ENCODE measurements around the gene SIN3A. TPM values are rescaled to one million over a fixed set of nuclear protein-coding genes. Genes with fewer than 3 reads are reported as not detected.

SIN3A gene
- total and polyA plus RNA-seq, 2 of the 4 experiments (the other 2 are of a cell fraction), result 21.2 to 31.5 TPM

DNA sequence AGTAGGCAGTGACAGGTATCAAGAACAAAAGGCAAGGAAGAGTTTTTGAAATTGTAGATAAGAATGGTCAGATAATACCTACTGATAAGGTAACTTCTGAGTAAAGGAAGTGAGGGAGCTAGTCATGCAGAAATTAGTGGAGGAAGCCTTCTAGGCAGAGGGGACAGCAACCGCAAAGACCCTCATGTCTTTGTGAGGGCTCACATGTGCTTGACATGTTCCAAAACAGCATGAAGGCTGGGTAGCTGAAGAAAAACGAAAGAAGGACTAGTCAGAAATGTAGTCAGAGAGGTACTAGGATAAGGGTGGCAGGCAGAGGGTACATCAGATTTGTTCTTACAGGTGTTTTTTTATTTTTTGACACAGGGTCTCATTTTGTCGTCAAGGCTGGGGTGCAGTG is 5.3 kb downstream of the SIN3A start:
- peaks cover 8 to 72% of the 10 kb centered on the region in 2 experiments for H3K79me1 ChIP-seq (ENCODE audit: low read depth in 1 of 2, low read length in 2 of 2)
- POLR2A ChIA-PET (ENCODE audit: unreplicated experiment), result no interaction called here
- H4K20me1 ChIP-seq (ENCODE audit: insufficient read depth, low read length), result peaks cover 71% of the 10 kb centered on the region
- 86% methylated on average over 2 of the region's 3 CpGs; no CpG with 5 or more reads in 1 of the 2 experiments for WGBS, 2 experiments (ENCODE audit: extremely low coverage in 2 of 2, insufficient read length in 1 of 2)
- dilution Hi-C loops (cut with HindIII; ENCODE audit: low sequenced_read_pairs, unreplicated experiment) (no loop called here), in situ Hi-C loops (cut with MboI; ENCODE audit: low sequenced_read_pairs) (no loop called here), intact Hi-C loops (cut with micrococcal nuclease) (no loop called here)
- H3K9me3 ChIP-seq (ENCODE audit: control insufficient read depth, insufficient read depth, low read length), result no peaks in the 10 kb centered on the region
- no peak overlapping the region for H2AK5ac ChIP-seq (ENCODE audit: low read depth, low read length)
- CTCF ChIA-PET, result interaction anchor here (0.6 to 1.1 kb wide), 3 partner anchors 9 to 164 kb away, joined by 3 to 7 read pairs (median 3); no protein-coding TSS in a partner anchor
- 0 out of 2 replicates have a peak, but pooled peaks cover 2% of the 10 kb centered on the region for H3K36me3 ChIP-seq (ENCODE audit: control insufficient read depth, insufficient read depth, low read length)
- no peak overlapping the region for H2BK120ac ChIP-seq (ENCODE audit: low read depth, low read length)
- H3K4me3 ChIP-seq (ENCODE audit: insufficient read depth, low read depth, low read length), result no peak overlapping the region
- no peak for DNase-seq
- H3K9me1 ChIP-seq (ENCODE audit: insufficient read depth, low read length), result peaks cover 18% of the 10 kb centered on the region
- no peak overlapping the region for H3K4ac ChIP-seq (ENCODE audit: low read depth, low read length)
- H4K8ac ChIP-seq (ENCODE audit: low read depth in 2 of 2, low read length in 2 of 2), result no peak overlapping the region
- H3K18ac ChIP-seq (ENCODE audit: low read depth, low read length), result no peak overlapping the region
- H4K5ac ChIP-seq (ENCODE audit: low read depth, low read length), result no peak overlapping the region
- TF ChIP-seq, protein P1, sequence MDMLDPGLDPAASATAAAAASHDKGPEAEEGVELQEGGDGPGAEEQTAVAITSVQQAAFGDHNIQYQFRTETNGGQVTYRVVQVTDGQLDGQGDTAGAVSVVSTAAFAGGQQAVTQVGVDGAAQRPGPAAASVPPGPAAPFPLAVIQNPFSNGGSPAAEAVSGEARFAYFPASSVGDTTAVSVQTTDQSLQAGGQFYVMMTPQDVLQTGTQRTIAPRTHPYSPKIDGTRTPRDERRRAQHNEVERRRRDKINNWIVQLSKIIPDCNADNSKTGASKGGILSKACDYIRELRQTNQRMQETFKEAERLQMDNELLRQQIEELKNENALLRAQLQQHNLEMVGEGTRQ (IDR thresholded peaks at IDR 0.05; ENCODE audit: low read depth, low read length), result no peak
- TF ChIP-seq MXI1 (IDR thresholded peaks at IDR 0.05; ENCODE audit: borderline replicate concordance, low read depth, low read length), result no peak
- no peak for TF ChIP-seq RCOR1 (IDR thresholded peaks at IDR 0.05; ENCODE audit: insufficient replicate concordance, low read length)
- TF ChIP-seq, protein P2, sequence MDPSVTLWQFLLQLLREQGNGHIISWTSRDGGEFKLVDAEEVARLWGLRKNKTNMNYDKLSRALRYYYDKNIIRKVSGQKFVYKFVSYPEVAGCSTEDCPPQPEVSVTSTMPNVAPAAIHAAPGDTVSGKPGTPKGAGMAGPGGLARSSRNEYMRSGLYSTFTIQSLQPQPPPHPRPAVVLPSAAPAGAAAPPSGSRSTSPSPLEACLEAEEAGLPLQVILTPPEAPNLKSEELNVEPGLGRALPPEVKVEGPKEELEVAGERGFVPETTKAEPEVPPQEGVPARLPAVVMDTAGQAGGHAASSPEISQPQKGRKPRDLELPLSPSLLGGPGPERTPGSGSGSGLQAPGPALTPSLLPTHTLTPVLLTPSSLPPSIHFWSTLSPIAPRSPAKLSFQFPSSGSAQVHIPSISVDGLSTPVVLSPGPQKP (IDR thresholded peaks at IDR 0.05; ENCODE audit: borderline replicate concordance, low read depth, low read length), result no peak
- no peak for TF ChIP-seq CHD1 (IDR thresholded peaks at IDR 0.05; ENCODE audit: low read depth, low read length)
- TF ChIP-seq MAZ (IDR thresholded peaks at IDR 0.05; ENCODE audit: borderline replicate concordance, low read depth, low read length), result no peak
- TF ChIP-seq RAD21 (IDR thresholded peaks at IDR 0.05; ENCODE audit: low read length), result no peak
- TF ChIP-seq RFX5 (IDR thresholded peaks at IDR 0.05; ENCODE audit: low read depth, low read length), result no peak
- no peak for TF ChIP-seq MAFK (IDR thresholded peaks at IDR 0.05; ENCODE audit: low read depth, low read length)
- no peak for TF ChIP-seq SMC3 (IDR thresholded peaks at IDR 0.05; ENCODE audit: low read depth, low read length)
- TF ChIP-seq POLR2A (IDR thresholded peaks at IDR 0.05; ENCODE audit: low read depth, low read length), result no peak
- no peak for TF ChIP-seq FOS (IDR thresholded peaks at IDR 0.05; ENCODE audit: low read depth, low read length)
- no peak for TF ChIP-seq CEBPB (IDR thresholded peaks at IDR 0.05; ENCODE audit: low read depth, low read length)
- TF ChIP-seq, protein P3, sequence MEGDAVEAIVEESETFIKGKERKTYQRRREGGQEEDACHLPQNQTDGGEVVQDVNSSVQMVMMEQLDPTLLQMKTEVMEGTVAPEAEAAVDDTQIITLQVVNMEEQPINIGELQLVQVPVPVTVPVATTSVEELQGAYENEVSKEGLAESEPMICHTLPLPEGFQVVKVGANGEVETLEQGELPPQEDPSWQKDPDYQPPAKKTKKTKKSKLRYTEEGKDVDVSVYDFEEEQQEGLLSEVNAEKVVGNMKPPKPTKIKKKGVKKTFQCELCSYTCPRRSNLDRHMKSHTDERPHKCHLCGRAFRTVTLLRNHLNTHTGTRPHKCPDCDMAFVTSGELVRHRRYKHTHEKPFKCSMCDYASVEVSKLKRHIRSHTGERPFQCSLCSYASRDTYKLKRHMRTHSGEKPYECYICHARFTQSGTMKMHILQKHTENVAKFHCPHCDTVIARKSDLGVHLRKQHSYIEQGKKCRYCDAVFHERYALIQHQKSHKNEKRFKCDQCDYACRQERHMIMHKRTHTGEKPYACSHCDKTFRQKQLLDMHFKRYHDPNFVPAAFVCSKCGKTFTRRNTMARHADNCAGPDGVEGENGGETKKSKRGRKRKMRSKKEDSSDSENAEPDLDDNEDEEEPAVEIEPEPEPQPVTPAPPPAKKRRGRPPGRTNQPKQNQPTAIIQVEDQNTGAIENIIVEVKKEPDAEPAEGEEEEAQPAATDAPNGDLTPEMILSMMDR (conservative IDR thresholded peaks at IDR 0.05; ENCODE audit: low read depth, low read length), result no peak
- no peak for TF ChIP-seq NFE2L2 (IDR thresholded peaks at IDR 0.05; ENCODE audit: low read depth, low read length)
- no peak for TF ChIP-seq BHLHE40 (IDR thresholded peaks at IDR 0.05; ENCODE audit: low read depth, low read length)
- no TSS peak for BruUV-seq (replicated peaks)
- H2BK5ac ChIP-seq (ENCODE audit: low read depth, low read length, poor library complexity, severe bottlenecking), result no peak overlapping the region
- H3K23ac ChIP-seq (ENCODE audit: low read depth, low read length), result no peak overlapping the region
- H3K27ac ChIP-seq (ENCODE audit: insufficient read depth, low read length), result no peak overlapping the region
- no peaks in the 10 kb centered on the region for H3K27me3 ChIP-seq (ENCODE audit: control insufficient read depth, insufficient read depth, low read length)
- peaks cover 7% of the 10 kb centered on the region for H3K4me1 ChIP-seq (ENCODE audit: control insufficient read depth, insufficient read depth, low read length)
- no peak overlapping the region for H2AFZ ChIP-seq (replicated peaks; ENCODE audit: low read length, poor library complexity)
- H3K14ac ChIP-seq (replicated peaks; ENCODE audit: low read depth, low read length), result no peak overlapping the region
- H4K91ac ChIP-seq (ENCODE audit: insufficient read depth, low read depth, low read length), result no peak overlapping the region
- no peak overlapping the region for H2AK9ac ChIP-seq (replicated peaks; ENCODE audit: low read depth, low read length, poor library complexity)
- H3K9ac ChIP-seq (ENCODE audit: low read depth, low read length), result no peak overlapping the region
- no peak overlapping the region for H2BK15ac ChIP-seq (ENCODE audit: low read depth, low read length)
- no peak overlapping the region for H3K56ac ChIP-seq (ENCODE audit: extremely low read depth, insufficient read depth, low read length)
- H3K4me2 ChIP-seq (ENCODE audit: low read depth, low read length), result no peak overlapping the region
- no peak overlapping the region for H2BK20ac ChIP-seq (ENCODE audit: low read depth, low read length)
- no peak for ATAC-seq (ENCODE audit: low read depth)

All from IMR-90 (cell line).